Stimulated activated CD4-positive, alpha-beta T cell treated with anti-CD3 and anti-CD28 coated beads, TNF-alpha, amount 100 ng/mL, for 48 hours (primary cell): ENCODE measurements around the gene FBXW4.
A peak's percentile ranks its signal among the peaks of the same experiment; 100 is the strongest.

ENCODE experiments used
- DNase-seq, 3 donors: peaks; one replicate each; pipeline ENCODE4 v3.0.0-alpha.2; 2020; ENCODE audit warnings: low read depth in 3 of 3

The FBXW4 gene

GRCh38 chr10:101696632-101697031 lies 1.7 kb upstream of the FBXW4 start:
- no peak for DNase-seq

GRCh38 chr10:101695404-101695890 lies 477 bp upstream of the FBXW4 start:
- DNase-seq: no peak

- peak; percentile 37 to 60 (median 41) for DNase-seq
These were observed 844 bp downstream of the FBXW4 start for GRCh38 chr10:101693978-101694673.

- no peak for DNase-seq
These were observed 1.4 kb downstream of the FBXW4 start for GRCh38 chr10:101693651-101693977.

GRCh38 chr10:101691081-101691480 lies 3.9 kb downstream of the FBXW4 start:
- no peak for DNase-seq

- DNase-seq: no peak
These were observed 4.5 kb downstream of the FBXW4 start for GRCh38 chr10:101690461-101690860.

GRCh38 chr10:101687071-101687658 lies 7.8 kb downstream of the FBXW4 start:
- no peak for DNase-seq

GRCh38 chr10:101686133-101686925 lies 8.6 kb downstream of the FBXW4 start:
- no peak for DNase-seq

- no peak for DNase-seq
These were observed 10.2 kb downstream of the FBXW4 start for GRCh38 chr10:101684782-101685181.

GRCh38 chr10:101683276-101683675 lies 11.7 kb downstream of the FBXW4 start:
- DNase-seq: no peak

- DNase-seq: no peak
These were observed 12.7 kb downstream of the FBXW4 start for GRCh38 chr10:101682172-101682825.

GRCh38 chr10:101676565-101676964 lies 18.4 kb downstream of the FBXW4 start:
- no peak for DNase-seq

- no peak for DNase-seq
These were observed 19.9 kb downstream of the FBXW4 start for GRCh38 chr10:101675115-101675514.

GRCh38 chr10:101672536-101672935 lies 22.4 kb downstream of the FBXW4 start:
- DNase-seq: no peak

GRCh38 chr10:101671453-101671852 lies 23.5 kb downstream of the FBXW4 start:
- no peak for DNase-seq

GRCh38 chr10:101670635-101671034 lies 24.3 kb downstream of the FBXW4 start:
- no peak for DNase-seq

- no peak for DNase-seq
These were observed 25.8 kb downstream of the FBXW4 start for GRCh38 chr10:101669181-101669580.

- DNase-seq: no peak
These were observed 26.4 kb downstream of the FBXW4 start for GRCh38 chr10:101668566-101668965.

GRCh38 chr10:101666083-101666482 lies 28.9 kb downstream of the FBXW4 start:
- no peak for DNase-seq

GRCh38 chr10:101663097-101663496 lies 31.9 kb downstream of the FBXW4 start:
- no peak for DNase-seq

GRCh38 chr10:101660256-101660655 lies 34.7 kb downstream of the FBXW4 start:
- DNase-seq: no peak

GRCh38 chr10:101658975-101659374 lies 36.0 kb downstream of the FBXW4 start:
- DNase-seq: no peak
